ENCODE results near the gene GCLC.

DNA sequence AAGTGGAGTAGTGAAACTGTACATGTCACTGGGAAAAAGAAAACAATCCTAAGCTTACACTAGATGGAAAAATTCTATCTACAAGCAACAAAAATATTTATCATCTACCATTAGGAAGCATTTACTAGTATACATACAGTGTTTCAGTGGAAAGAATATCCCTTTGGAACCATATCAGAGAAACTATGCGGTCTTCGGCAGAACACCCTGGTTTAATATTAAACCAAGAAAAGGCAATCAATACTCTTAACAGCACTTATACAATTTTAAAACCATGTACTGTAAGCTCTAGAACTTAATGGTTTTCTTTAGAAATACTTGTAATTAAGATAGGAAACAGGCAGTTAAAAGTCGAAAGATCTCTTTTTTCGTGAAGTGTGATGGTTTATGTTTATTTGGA, 32.3 kb downstream of the GCLC start:
- no peak for TF ChIP-seq POLR2A (IDR thresholded peaks at IDR 0.05)
- TF ChIP-seq, protein P1, sequence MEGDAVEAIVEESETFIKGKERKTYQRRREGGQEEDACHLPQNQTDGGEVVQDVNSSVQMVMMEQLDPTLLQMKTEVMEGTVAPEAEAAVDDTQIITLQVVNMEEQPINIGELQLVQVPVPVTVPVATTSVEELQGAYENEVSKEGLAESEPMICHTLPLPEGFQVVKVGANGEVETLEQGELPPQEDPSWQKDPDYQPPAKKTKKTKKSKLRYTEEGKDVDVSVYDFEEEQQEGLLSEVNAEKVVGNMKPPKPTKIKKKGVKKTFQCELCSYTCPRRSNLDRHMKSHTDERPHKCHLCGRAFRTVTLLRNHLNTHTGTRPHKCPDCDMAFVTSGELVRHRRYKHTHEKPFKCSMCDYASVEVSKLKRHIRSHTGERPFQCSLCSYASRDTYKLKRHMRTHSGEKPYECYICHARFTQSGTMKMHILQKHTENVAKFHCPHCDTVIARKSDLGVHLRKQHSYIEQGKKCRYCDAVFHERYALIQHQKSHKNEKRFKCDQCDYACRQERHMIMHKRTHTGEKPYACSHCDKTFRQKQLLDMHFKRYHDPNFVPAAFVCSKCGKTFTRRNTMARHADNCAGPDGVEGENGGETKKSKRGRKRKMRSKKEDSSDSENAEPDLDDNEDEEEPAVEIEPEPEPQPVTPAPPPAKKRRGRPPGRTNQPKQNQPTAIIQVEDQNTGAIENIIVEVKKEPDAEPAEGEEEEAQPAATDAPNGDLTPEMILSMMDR (IDR thresholded peaks at IDR 0.05): no peak

All from testis (tissue), 2 donors.